OCI-LY3 (cell line): ENCODE data around the gene SPAG6.

Experiments used
- H2AFZ ChIP-seq: fragments of 200-600, 300-600 bp; shearing (Covaris generic); 2 replicates; pipeline ENCODE4 v1.6.0; 2014; ENCODE audit warnings: antibody characterized with exemption, low read depth, low read length
- H3K27ac ChIP-seq: fragments of 200-600, 300-600 bp; sonication (generic); 2 replicates; pipeline ENCODE4 v1.5.1; 2014; ENCODE audit warnings: mild to moderate bottlenecking, low read length, moderate library complexity, mixed read lengths
- H3K27me3 ChIP-seq: fragments of 200-600, 300-600 bp; sonication (generic); 2 replicates; pipeline ENCODE4 v1.6.1; 2014; ENCODE audit warnings: low read depth, low read length, mixed read lengths
- H3K36me3 ChIP-seq: fragments of 200-600, 300-600 bp; sonication (generic); replicated peaks from 2 replicates; pipeline ENCODE3; 2014; ENCODE audit warnings: low read depth, low read length, mixed read lengths
- H3K4me1 ChIP-seq: fragments of 300-600, 200-600 bp; sonication (generic); 2 replicates; pipeline ENCODE4 v1.6.1; 2014; ENCODE audit warnings: low read length, mixed read lengths
- H3K4me2 ChIP-seq: fragments of 200-600, 300-600 bp; sonication (generic); 2 replicates; pipeline ENCODE4 v1.6.1; 2014; ENCODE audit warnings: low read length, mixed read lengths
- H3K4me3 ChIP-seq: fragments of 300-600, 200-600 bp; sonication (generic); 2 replicates; pipeline ENCODE4 v1.5.1; 2014; ENCODE audit warnings: antibody characterized with exemption, mild to moderate bottlenecking, low read length, moderate library complexity
- H3K79me2 ChIP-seq: fragments of 300-600, 200-600 bp; shearing (Covaris generic); 2 replicates; pipeline ENCODE4 v1.6.1; 2014; ENCODE audit warnings: mild to moderate bottlenecking, low read length, mixed read lengths
- H3K9ac ChIP-seq: fragments of 300-600, 200-600 bp; shearing (Covaris generic); 2 replicates; pipeline ENCODE4 v1.6.0; 2014; ENCODE audit warnings: mild to moderate bottlenecking, low read length, moderate library complexity
- H3K9me3 ChIP-seq: fragments of 200-600, 300-600 bp; shearing (Covaris generic); 2 replicates; pipeline ENCODE4 v1.6.1; 2014; ENCODE audit warnings: low read length, mixed read lengths; ENCODE audit not compliant: insufficient read depth
- H4K20me1 ChIP-seq: fragments of 200-600, 300-600 bp; sonication (generic); 2 replicates; pipeline ENCODE4 v1.6.1; 2016; ENCODE audit warnings: low read length, mixed read lengths; ENCODE audit not compliant: insufficient read depth
- CTCF ChIP-seq: fragments of 200-600, 300-600 bp; sonication (generic); IDR thresholded peaks from 2 replicates; pipeline ENCODE4 v1.5.1; 2014; ENCODE audit warnings: antibody characterized with exemption, low read length, low read depth
- EZH2phosphoT487 ChIP-seq: fragments of 200-600 bp; shearing (Covaris generic); IDR thresholded peaks from 2 replicates; pipeline ENCODE4 v1.6.1; 2018; ENCODE audit warnings: antibody characterized with exemption, mixed run types, low read depth

SPAG6 gene

GRCh38 chr10:22420787-22421517 lies 75.7 kb downstream of the SPAG6 start:
- no peaks in the 10 kb centered on the region for H4K20me1 ChIP-seq
- peaks cover 4% of the 10 kb centered on the region for H3K4me1 ChIP-seq
- no peaks in the 10 kb centered on the region for H3K9me3 ChIP-seq
- H3K27me3 ChIP-seq: no peaks in the 10 kb centered on the region
- H3K36me3 ChIP-seq: no peaks in the 10 kb centered on the region
- H3K27ac ChIP-seq: no peak overlapping the region
- H3K4me2 ChIP-seq: no peak overlapping the region
- no peak overlapping the region for H3K9ac ChIP-seq
- H2AFZ ChIP-seq: no peak overlapping the region
- no peak overlapping the region for H3K4me3 ChIP-seq
- TF ChIP-seq EZH2phosphoT487 (no peak), CTCF (peak; percentile 45)
- H3K79me2 ChIP-seq: no peaks in the 10 kb centered on the region

- H2AFZ ChIP-seq: no peak overlapping the region
- H3K9me3 ChIP-seq: no peaks in the 10 kb centered on the region
- no peak overlapping the region for H3K4me2 ChIP-seq
- H3K79me2 ChIP-seq: no peaks in the 10 kb centered on the region
- peaks cover 7% of the 10 kb centered on the region for H3K4me1 ChIP-seq
- H3K4me3 ChIP-seq: no peak overlapping the region
- no peak overlapping the region for H3K27ac ChIP-seq
- TF ChIP-seq CTCF: no peak
- TF ChIP-seq EZH2phosphoT487: no peak
- peaks cover 20% of the 10 kb centered on the region; the same call in 1 of the 2 replicates for H3K27me3 ChIP-seq
- no peak overlapping the region for H3K9ac ChIP-seq
- no peaks in the 10 kb centered on the region for H3K36me3 ChIP-seq
- no peaks in the 10 kb centered on the region for H4K20me1 ChIP-seq
Observed at GRCh38 chr10:22426653-22427052, 81.4 kb downstream of the SPAG6 start.

GRCh38 chr10:22427101-22427500 lies 81.8 kb downstream of the SPAG6 start:
- H3K4me3 ChIP-seq: no peak overlapping the region
- H3K27me3 ChIP-seq: peaks cover 20% of the 10 kb centered on the region; the same call in 1 of the 2 replicates
- H3K9me3 ChIP-seq: no peaks in the 10 kb centered on the region
- TF ChIP-seq EZH2phosphoT487 (no peak), CTCF (no peak)
- no peaks in the 10 kb centered on the region for H3K79me2 ChIP-seq
- no peak overlapping the region for H3K9ac ChIP-seq
- H2AFZ ChIP-seq: no peak overlapping the region
- peaks cover 7% of the 10 kb centered on the region for H3K4me1 ChIP-seq
- H4K20me1 ChIP-seq: no peaks in the 10 kb centered on the region
- no peak overlapping the region for H3K4me2 ChIP-seq
- no peak overlapping the region for H3K27ac ChIP-seq
- no peaks in the 10 kb centered on the region for H3K36me3 ChIP-seq

- Histone ChIP-seq H3K27me3 (peaks cover 20% of the 10 kb centered on the region; the same call in 1 of the 2 replicates), H3K4me2 (no peak overlapping the region), H3K9ac (no peak overlapping the region), H3K9me3 (no peaks in the 10 kb centered on the region), H3K27ac (no peak overlapping the region), H2AFZ (no peak overlapping the region), H3K4me1 (peaks cover 7% of the 10 kb centered on the region), H3K79me2 (no peaks in the 10 kb centered on the region), H3K4me3 (no peak overlapping the region), H4K20me1 (no peaks in the 10 kb centered on the region), H3K36me3 (no peaks in the 10 kb centered on the region)
- no peak for TF ChIP-seq EZH2phosphoT487
- no peak for TF ChIP-seq CTCF
Observed at GRCh38 chr10:22427890-22428571, 82.7 kb downstream of the SPAG6 start.
